KOPT-K1 (cell line): ENCODE results near the gene FAM227A.
A peak's percentile ranks its signal among the peaks of the same experiment; 100 is the strongest.
"Not testable (repeated sequence)": the region's sequence is repeated elsewhere in the genome, so short reads cannot be mapped to it uniquely, and the experiment has no call there.

Source experiments
- H3K27ac ChIP-seq: fragments of 200-600 bp; sonication (generic); 2 replicates; pipeline ENCODE4 v1.5.1; 2016; ENCODE audit warnings: antibody characterized with exemption, mild to moderate bottlenecking, low read depth, low read length; ENCODE audit not compliant: poor library complexity, severe bottlenecking
- H3K36me3 ChIP-seq: fragments of 200-600 bp; sonication (generic); 2 replicates; pipeline ENCODE4 v1.5.1; 2017; ENCODE audit warnings: antibody characterized with exemption, mild to moderate bottlenecking, low read length, moderate library complexity; ENCODE audit not compliant: insufficient read depth
- H3K9me3 ChIP-seq: fragments of 200-600 bp; sonication (generic); 2 replicates; pipeline ENCODE4 v1.5.1; 2017; ENCODE audit warnings: antibody characterized with exemption, low read length, mild to moderate bottlenecking; ENCODE audit not compliant: insufficient read depth, poor library complexity, severe bottlenecking

The FAM227A gene

DNA sequence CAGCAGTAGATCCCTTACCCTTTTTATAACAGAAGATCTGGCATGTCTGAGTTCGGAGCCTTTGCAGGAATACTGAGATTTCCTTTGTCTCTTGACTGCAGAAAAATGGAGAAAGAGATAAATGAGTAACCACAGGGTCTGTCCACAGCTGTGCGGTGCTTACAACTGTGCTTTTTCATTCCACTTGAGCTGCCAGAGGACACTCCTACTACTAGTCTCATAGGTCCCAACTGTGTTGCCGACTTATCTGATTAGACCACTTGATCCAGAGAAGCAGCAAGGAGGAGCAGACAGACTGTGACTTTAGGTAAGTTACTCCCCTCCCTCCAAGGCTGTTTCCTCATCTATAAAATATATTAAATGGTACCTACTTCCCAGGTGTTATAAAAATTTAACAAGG, 17.5 kb downstream of the FAM227A start:
- no peaks in the 10 kb centered on the region for H3K9me3 ChIP-seq
- H3K36me3 ChIP-seq, result no peaks in the 10 kb centered on the region
- H3K27ac ChIP-seq, result no peak overlapping the region

DNA sequence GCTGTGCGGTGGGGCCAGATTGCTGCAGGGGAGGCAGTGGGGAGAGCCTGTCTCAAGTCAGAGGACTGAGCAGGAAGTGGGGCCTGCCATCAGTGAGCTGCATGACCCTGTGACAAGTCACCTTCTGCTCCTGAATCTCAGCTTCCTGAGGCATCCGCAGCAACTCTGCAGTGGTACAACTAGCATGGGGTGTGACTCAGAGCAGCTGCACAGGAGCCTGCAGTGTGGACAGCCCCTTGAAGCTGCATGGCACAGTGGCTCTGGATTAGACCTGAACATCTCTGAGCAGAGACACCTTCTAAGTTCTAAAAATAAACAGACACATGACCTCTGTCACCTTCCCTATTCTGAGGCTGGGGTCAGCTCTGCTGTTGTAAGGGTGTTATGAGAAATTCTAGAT, 18.0 kb downstream of the FAM227A start:
- Histone ChIP-seq H3K27ac (no peak overlapping the region), H3K9me3 (no peaks in the 10 kb centered on the region), H3K36me3 (no peaks in the 10 kb centered on the region)

DNA sequence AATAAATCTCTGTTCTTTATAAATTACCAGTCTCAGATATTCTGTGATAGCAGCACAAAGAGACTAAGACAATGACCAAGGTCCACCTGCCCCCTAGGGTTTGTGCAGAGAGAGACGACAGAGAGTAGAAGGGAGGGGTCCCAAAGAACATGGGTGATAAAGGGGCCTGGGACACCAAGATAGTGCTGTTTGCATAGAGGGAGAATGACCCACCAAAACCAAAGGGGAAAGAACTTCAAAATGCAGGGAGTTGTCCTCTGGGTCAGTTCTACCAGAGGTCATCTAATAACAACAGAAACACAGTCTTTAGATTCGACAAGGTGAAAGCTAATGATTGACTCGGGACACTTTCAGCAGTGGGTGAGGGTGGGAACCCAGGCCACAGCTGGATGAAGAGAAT, 23.7 kb downstream of the FAM227A start:
- Histone ChIP-seq H3K36me3 (no peaks in the 10 kb centered on the region), H3K9me3 (no peaks in the 10 kb centered on the region), H3K27ac (no peak overlapping the region)

DNA sequence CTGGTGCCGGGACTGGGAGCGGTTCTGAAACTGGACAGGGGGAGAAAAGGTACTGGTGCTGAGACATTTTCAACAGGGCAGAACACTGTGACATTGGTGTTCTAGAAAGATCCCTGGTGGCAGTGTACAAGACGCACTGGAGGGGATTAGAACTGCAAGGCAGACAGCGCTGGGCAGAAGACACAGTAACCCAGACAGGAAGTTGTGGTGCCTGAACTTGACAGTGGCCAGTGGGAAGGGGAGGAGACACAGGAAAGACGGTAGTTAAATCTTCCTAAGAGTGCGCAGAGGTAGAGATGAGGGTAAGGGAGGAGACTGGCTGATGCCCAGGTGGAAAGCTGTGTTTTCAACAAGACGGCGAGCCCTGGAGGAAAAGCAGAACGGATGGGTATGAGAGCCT, 24.5 kb downstream of the FAM227A start:
- no peaks in the 10 kb centered on the region for H3K36me3 ChIP-seq
- no peaks in the 10 kb centered on the region for H3K9me3 ChIP-seq
- H3K27ac ChIP-seq, result peak overlapping the region; percentile 15

DNA sequence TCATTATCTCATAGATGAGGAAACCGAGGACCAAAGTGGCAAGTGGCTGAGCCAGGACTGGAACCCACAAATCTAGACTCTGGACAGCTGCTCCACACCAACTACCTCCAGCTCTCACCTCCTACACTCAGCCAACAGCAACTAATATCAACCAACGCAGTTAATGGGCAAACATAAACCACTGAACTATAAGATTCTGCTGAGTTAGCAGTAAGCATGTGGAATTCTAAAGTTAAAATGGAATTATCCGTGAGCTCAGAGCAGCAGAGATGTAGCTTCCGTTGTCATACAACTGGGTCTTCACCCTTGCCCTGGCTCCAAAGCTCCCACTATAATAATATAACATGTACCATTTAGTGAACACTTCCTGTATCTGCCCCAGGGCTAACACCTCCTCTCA, 27.1 kb downstream of the FAM227A start:
- H3K36me3 ChIP-seq, result no peaks in the 10 kb centered on the region
- no peak overlapping the region for H3K27ac ChIP-seq
- no peaks in the 10 kb centered on the region for H3K9me3 ChIP-seq

- Histone ChIP-seq H3K9me3 (no peaks in the 10 kb centered on the region), H3K36me3 (no peaks in the 10 kb centered on the region), H3K27ac (no peak overlapping the region)
These were observed 27.7 kb downstream of the FAM227A start for GRCh38 chr22:38628444-38628843.

DNA sequence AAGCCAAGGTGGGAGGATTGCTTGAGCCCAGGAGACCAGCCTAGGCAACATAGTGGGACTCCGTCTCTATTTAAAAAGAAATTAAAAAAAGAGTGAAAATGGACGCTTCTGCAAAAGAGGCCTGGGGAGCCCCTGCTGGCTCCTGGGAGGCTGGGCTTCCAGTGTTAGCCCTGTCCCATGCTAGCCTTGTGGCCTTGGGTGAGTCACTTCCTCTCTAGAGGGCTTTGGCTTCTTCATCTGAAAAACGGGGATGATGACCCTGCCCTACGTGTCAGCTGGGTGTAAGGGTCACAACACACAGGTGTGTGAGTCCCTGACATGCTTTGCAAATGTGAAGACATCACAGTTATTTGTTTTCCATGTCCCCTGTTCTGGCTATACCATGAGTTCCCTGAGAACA, 32.8 kb downstream of the FAM227A start:
- H3K36me3 ChIP-seq, result no peaks in the 10 kb centered on the region
- no peak overlapping the region for H3K27ac ChIP-seq
- H3K9me3 ChIP-seq, result peaks cover 6% of the 10 kb centered on the region

GRCh38 chr22:38618682-38619081, 37.5 kb downstream of the FAM227A start:
- H3K9me3 ChIP-seq, result peaks cover 8% of the 10 kb centered on the region
- no peak overlapping the region for H3K27ac ChIP-seq
- no peaks in the 10 kb centered on the region for H3K36me3 ChIP-seq

GRCh38 chr22:38618258-38618657, 37.9 kb downstream of the FAM227A start:
- Histone ChIP-seq H3K27ac (no peak overlapping the region), H3K36me3 (no peaks in the 10 kb centered on the region), H3K9me3 (peaks cover 8% of the 10 kb centered on the region)

GRCh38 chr22:38615064-38615405, 41.2 kb downstream of the FAM227A start:
- not testable (repeated sequence) for H3K36me3 ChIP-seq, H3K9me3 ChIP-seq, H3K27ac ChIP-seq

DNA sequence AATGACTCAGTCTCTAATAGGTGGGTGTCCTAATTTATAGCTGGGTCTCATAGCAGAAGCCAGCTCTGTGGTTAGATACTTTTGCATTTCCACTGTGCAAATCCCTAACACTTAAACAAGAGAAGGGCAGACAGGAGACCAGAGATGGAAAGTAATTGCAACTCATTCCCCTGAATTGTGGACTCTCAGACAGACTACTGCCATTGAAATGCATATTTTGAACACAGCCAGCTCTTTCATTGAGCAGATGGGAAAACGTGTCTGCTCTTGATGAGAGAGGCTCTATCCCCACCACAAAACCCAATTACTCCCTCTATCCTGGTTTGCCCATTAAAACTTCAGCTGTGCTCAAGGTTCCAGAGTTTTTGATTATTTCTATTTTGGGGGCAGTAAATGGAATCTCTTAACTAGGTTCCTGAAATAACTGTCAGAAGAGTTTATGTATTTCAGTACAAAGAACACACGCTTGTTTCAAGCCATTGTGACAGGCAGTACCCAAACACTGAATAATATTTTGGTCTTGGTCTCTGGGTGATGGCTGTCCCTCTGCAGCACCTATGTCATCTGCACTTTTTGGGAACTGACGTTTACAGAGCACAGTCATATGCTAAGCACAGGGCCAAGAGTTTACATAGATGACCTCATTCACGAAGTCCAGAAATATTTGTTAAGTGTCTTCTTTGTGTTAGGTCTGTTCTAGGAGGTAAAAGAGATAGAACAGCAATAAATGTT, 41.7 kb downstream of the FAM227A start:
- H3K27ac ChIP-seq, result no peak overlapping the region
- no peaks in the 10 kb centered on the region for H3K36me3 ChIP-seq
- H3K9me3 ChIP-seq, result peaks cover 8% of the 10 kb centered on the region

GRCh38 chr22:38613588-38613987, 42.6 kb downstream of the FAM227A start:
- H3K27ac ChIP-seq, result no peak overlapping the region
- H3K9me3 ChIP-seq, result peaks cover 4% of the 10 kb centered on the region

DNA sequence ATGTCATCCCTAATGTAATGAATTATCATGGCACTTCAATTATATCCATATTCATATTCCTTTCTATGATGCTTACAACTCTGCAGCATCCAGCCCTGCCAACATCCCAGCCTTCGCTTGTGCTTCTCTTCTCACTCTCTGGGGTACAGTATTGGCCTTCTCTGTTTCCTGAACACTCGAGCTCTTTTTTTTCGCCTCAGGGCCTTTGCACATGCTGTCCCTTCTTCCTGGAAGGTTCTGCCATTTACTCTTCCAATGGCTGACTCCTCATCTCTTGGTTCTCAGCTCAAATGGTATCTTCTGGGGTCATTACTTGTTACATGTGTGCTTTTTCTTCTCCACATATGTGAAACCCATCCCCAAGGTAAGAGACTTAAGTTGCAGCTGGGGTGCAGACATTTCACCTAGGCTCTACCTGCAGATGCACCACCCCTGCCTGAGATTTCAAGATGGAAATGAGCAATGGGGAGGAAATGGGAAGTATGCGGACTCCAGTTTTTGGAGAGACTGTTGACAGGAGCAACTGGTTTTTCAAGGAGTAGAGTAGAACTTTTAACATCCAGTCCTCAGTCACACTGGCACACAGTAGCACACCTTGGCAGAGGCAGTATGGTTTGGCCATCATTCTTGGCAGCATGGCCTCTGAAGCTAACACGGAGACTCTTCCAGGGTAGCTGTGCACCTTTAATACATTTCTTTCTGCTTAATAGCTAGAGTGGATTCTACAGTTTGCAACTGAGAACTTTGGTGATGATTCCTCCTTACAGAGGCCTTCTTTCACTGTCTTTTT, 43.8 kb downstream of the FAM227A start:
- Histone ChIP-seq H3K27ac (no peak overlapping the region), H3K9me3 (no peaks in the 10 kb centered on the region), H3K36me3 (no peaks in the 10 kb centered on the region)

More at GRCh38 chr22:38613588-38613987, 42.6 kb downstream of the FAM227A start:
- H3K36me3 ChIP-seq, result no peaks in the 10 kb centered on the region

- Histone ChIP-seq H3K27ac (no peak overlapping the region), H3K36me3 (no peaks in the 10 kb centered on the region), H3K9me3 (no peaks in the 10 kb centered on the region)
These were observed 44.6 kb downstream of the FAM227A start for GRCh38 chr22:38611559-38611958.

GRCh38 chr22:38610234-38610633, 46.0 kb downstream of the FAM227A start:
- Histone ChIP-seq H3K36me3 (no peaks in the 10 kb centered on the region), H3K9me3 (no peaks in the 10 kb centered on the region), H3K27ac (no peak overlapping the region)
